Trophoblast cell (in vitro differentiated cells and primary cell): Measurements from ENCODE around the gene WDR82. TPM values are rescaled to one million over a fixed set of nuclear protein-coding genes. Genes with fewer than 3 reads are reported as not detected.

Experiments
- DNase-seq, 2 donors: peaks; one replicate each; pipeline ENCODE4 v3.0.0-alpha.2; 2016
- H2AFZ ChIP-seq: 2 replicates; pipeline ENCODE4 v1.6.1; 2013; ENCODE audit warnings: low read length, moderate library complexity, mild to moderate bottlenecking; ENCODE audit not compliant: insufficient read depth, poor library complexity
- H2AK5ac ChIP-seq: 2 replicates; pipeline ENCODE4 v1.6.1; 2013; ENCODE audit warnings: mild to moderate bottlenecking, low read length
- H2BK120ac ChIP-seq: 2 replicates; pipeline ENCODE4 v1.6.1; 2013; ENCODE audit warnings: low read length, mild to moderate bottlenecking, moderate library complexity; ENCODE audit not compliant: insufficient read depth, poor library complexity
- H2BK12ac ChIP-seq: 2 replicates; pipeline ENCODE4 v1.6.1; 2013; ENCODE audit warnings: mild to moderate bottlenecking, low read length, moderate library complexity
- H2BK5ac ChIP-seq: 2 replicates; pipeline ENCODE4 v1.6.1; 2013; ENCODE audit warnings: low read length, low read depth, moderate library complexity, mild to moderate bottlenecking; ENCODE audit not compliant: poor library complexity
- H3K14ac ChIP-seq: 2 replicates; pipeline ENCODE4 v1.6.1; 2013; ENCODE audit warnings: mild to moderate bottlenecking, low read length
- H3K18ac ChIP-seq: 2 replicates; pipeline ENCODE4 v1.6.1; 2013; ENCODE audit warnings: mild to moderate bottlenecking, low read length
- H3K23ac ChIP-seq: 2 replicates; pipeline ENCODE4 v1.6.1; 2013; ENCODE audit warnings: low read length
- H3K27ac ChIP-seq: 2 replicates; pipeline ENCODE4 v1.5.1; 2013; ENCODE audit warnings: low read depth, mild to moderate bottlenecking, inconsistent platforms, low read length, moderate library complexity
- H3K27me3 ChIP-seq: 2 replicates; pipeline ENCODE4 v1.6.1; 2013; ENCODE audit warnings: inconsistent platforms, mild to moderate bottlenecking, low read length, moderate library complexity; ENCODE audit not compliant: insufficient read depth
- H3K36me3 ChIP-seq, 2 experiments: 1 replicate in 1 of 2; 2 replicates in 1 of 2; pipeline ENCODE4 v1.6.1; 2013; ENCODE audit warnings: low read length in 2 of 2, mild to moderate bottlenecking in 2 of 2, moderate library complexity in 1 of 2; ENCODE audit not compliant: insufficient read depth in 2 of 2, control insufficient read depth in 1 of 2
- H3K4ac ChIP-seq: 2 replicates; pipeline ENCODE4 v1.6.1; 2013; ENCODE audit warnings: low read depth, mild to moderate bottlenecking, low read length, moderate library complexity
- H3K4me1 ChIP-seq, 2 experiments: 1 replicate in 1 of 2; 2 replicates in 1 of 2; pipeline ENCODE4 v1.6.1; 2013; ENCODE audit warnings: low read length in 2 of 2, mild to moderate bottlenecking in 2 of 2, moderate library complexity in 1 of 2; ENCODE audit not compliant: insufficient read depth in 2 of 2, control insufficient read depth in 1 of 2
- H3K4me2 ChIP-seq: 2 replicates; pipeline ENCODE4 v1.6.1; 2013; ENCODE audit warnings: inconsistent platforms, mild to moderate bottlenecking, low read length, moderate library complexity
- H3K4me3 ChIP-seq: 2 replicates; pipeline ENCODE4 v1.5.1; 2013; ENCODE audit warnings: mild to moderate bottlenecking, low read depth, low read length, inconsistent platforms
- H3K79me1 ChIP-seq: one replicate; pipeline ENCODE4 v1.6.1; 2013; ENCODE audit warnings: low read length
- H3K79me2 ChIP-seq: 2 replicates; pipeline ENCODE4 v1.6.1; 2013; ENCODE audit warnings: low read length, mild to moderate bottlenecking; ENCODE audit not compliant: control insufficient read depth, insufficient read depth, poor library complexity
- H3K9ac ChIP-seq: 2 replicates; pipeline ENCODE4 v1.6.1; 2013; ENCODE audit warnings: mild to moderate bottlenecking, low read length
- H3K9me3 ChIP-seq: 2 replicates; pipeline ENCODE4 v1.6.1; 2013; ENCODE audit warnings: low read depth, mild to moderate bottlenecking, control low read depth, inconsistent platforms, low read length; ENCODE audit not compliant: insufficient read depth
- H4K12ac ChIP-seq: 2 replicates; pipeline ENCODE4 v1.6.1; 2013; ENCODE audit warnings: low read depth, mild to moderate bottlenecking, low read length, moderate library complexity
- H4K8ac ChIP-seq: 2 replicates; pipeline ENCODE4 v1.6.1; 2013; ENCODE audit warnings: low read depth, mild to moderate bottlenecking, low read length, moderate library complexity
- H4K91ac ChIP-seq: one replicate; pipeline ENCODE4 v1.6.1; 2013; ENCODE audit warnings: low read depth, mild to moderate bottlenecking, low read length, moderate library complexity
- WGBS: extraction: QIAGEN DNeasy Blood & Tissue Kit; methylation state at CpG from one replicate; pipeline ENCODE4 v1.1.7; 2013; ENCODE audit warnings: missing lambda C conversion rate; ENCODE audit not compliant: insufficient read length, insufficient coverage; ENCODE audit errors: extremely low coverage; 5-methylcytosine and 5-hydroxymethylcytosine counted together
- polyA plus RNA-seq: library from polyadenylated mRNA; stranded (reverse); fragments of 200-250 nt; gene quantifications from 2 replicates; pipeline ENCODE4 v1.2.3, GENCODE V29; 2013

The WDR82 gene, protein sequence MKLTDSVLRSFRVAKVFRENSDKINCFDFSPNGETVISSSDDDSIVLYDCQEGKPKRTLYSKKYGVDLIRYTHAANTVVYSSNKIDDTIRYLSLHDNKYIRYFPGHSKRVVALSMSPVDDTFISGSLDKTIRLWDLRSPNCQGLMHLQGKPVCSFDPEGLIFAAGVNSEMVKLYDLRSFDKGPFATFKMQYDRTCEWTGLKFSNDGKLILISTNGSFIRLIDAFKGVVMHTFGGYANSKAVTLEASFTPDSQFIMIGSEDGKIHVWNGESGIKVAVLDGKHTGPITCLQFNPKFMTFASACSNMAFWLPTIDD
- polyA plus RNA-seq = 30.8 and 31.8 TPM in 2 replicates

DNA sequence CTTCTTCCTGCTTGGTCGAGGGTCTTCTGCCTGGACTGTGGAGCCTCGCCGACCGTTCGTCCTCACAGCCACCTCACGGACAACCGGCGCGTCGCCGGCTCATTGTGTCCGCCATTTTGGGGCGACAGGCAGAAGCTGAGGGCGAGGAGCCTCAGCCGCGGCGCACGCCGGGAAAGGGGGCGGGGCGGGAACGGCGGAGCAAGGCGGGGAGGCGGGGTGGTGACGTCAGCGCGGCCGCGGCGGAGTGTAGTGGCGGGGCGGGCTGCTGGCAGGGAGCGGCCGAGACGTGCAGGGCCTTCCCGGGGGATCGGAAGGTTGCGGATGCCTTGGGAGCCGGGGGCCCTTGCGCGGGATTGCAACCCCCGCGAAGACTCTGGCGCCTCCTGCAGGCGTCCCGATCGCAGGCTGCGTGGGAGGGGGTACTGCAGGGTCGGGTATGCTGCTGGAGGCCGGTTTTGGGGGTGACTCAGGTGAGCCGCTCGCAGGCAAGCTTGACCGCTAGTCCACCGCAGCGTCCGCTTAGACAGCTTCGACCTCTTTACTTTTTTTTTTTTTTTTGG is at the start of gene WDR82:
TSS of gene WDR82 (minus strand) at position 140 of the 560 bp plus-strand sequence. CDS start 288 bp downstream, outside the sequence.
- peak within 1 kb of the TSS; percentile 94 for H2BK120ac ChIP-seq
- H3K18ac ChIP-seq = peak within 1 kb of the TSS; percentile 99
- peaks cover 18% of the 10 kb centered on the region for H3K79me1 ChIP-seq
- H3K27ac ChIP-seq = peak within 1 kb of the TSS; percentile 96
- WGBS = no CpG with 5 or more reads among the region's 58 CpGs
- H2BK5ac ChIP-seq = peak within 1 kb of the TSS; percentile 95
- peak within 1 kb of the TSS; percentile 94 for H3K4me2 ChIP-seq
- peak within 1 kb of the TSS; percentile 94 for H3K9ac ChIP-seq
- H4K91ac ChIP-seq = peak within 1 kb of the TSS; percentile 97
- peak within 1 kb of the TSS; percentile 98 for H3K4ac ChIP-seq
- H4K12ac ChIP-seq = peak within 1 kb of the TSS; percentile 99
- no peak within 1 kb of the TSS for H3K23ac ChIP-seq
- H4K8ac ChIP-seq = peak within 1 kb of the TSS; percentile 99
- peaks cover 16% of the 10 kb centered on the region in 2 experiments for H3K4me1 ChIP-seq
- peak within 1 kb of the TSS; percentile 45 for H2BK12ac ChIP-seq
- no peaks in the 10 kb centered on the region for H3K9me3 ChIP-seq
- peak within 1 kb of the TSS; percentile 98 for H2AFZ ChIP-seq
- H3K79me2 ChIP-seq = peaks cover 29% of the 10 kb centered on the region
- peak within 1 kb of the TSS; percentile 88 for H2AK5ac ChIP-seq
- DNase-seq = peak; percentile 92 to 95
- H3K27me3 ChIP-seq = no peaks in the 10 kb centered on the region
- peak within 1 kb of the TSS; percentile 97 for H3K14ac ChIP-seq
- H3K4me3 ChIP-seq = peak within 1 kb of the TSS; percentile 88
- no peaks in the 10 kb centered on the region for H3K36me3 ChIP-seq

DNA sequence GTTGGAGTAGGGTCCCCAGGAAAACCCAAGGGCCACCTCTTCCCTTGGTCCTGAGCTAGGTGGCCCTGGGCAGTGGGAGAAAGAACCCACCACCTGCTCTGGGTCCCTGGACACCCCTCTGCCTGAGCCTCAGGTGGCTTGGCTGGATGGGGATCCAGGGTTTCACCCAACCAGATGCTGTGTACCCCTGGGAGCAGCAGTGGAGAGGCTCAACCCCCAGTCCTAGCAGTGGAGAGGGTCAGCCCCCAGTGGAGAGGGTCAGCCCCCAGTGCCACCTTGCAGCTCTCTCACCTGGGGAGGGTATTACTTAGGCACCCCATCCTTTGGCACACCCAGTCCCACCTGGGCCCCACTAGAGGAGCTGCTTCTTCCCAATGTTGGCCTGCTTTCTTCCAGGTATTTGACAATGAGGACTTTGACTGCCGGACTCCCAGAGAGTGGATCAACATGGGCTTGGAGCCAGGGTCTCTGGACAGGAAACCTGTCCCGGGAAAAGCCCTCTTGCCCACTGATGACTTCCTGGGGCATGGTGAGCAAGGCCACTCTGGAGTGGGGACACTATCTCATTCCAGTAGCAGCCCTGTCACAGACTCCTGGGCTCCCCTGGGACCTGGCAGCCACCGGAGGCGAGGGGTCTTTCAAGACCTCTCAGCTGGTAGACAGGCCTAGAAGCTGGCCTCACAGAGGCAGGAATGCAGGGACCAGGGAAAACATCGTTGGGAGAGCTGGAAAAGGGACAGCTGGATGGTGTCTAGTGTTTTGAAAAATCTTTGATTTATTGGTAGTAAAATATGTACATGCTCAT is 49.2 kb upstream of the WDR82 start:
- Histone ChIP-seq H2BK120ac (no peak overlapping the region), H2BK12ac (no peak overlapping the region), H3K4me3 (no peak overlapping the region), H3K4ac (no peak overlapping the region), H4K12ac (no peak overlapping the region), H2AK5ac (no peak overlapping the region), H3K4me2 (no peak overlapping the region), H3K79me2 (no peaks in the 10 kb centered on the region), H3K14ac (no peak overlapping the region), H3K9me3 (peaks cover 4% of the 10 kb centered on the region), H4K8ac (no peak overlapping the region), H2AFZ (no peak overlapping the region), H3K36me3 (no peaks in the 10 kb centered on the region), H3K9ac (no peak overlapping the region), H3K18ac (no peak overlapping the region), H3K4me1 (peaks cover 11 to 16% of the 10 kb centered on the region in 2 experiments), H3K79me1 (peaks cover 6% of the 10 kb centered on the region), H3K27me3 (no peaks in the 10 kb centered on the region), H3K23ac (no peak overlapping the region), H2BK5ac (no peak overlapping the region), H3K27ac (no peak overlapping the region), H4K91ac (no peak overlapping the region)
- DNase-seq = no peak
- no CpG with 5 or more reads among the region's 5 CpGs for WGBS

DNA sequence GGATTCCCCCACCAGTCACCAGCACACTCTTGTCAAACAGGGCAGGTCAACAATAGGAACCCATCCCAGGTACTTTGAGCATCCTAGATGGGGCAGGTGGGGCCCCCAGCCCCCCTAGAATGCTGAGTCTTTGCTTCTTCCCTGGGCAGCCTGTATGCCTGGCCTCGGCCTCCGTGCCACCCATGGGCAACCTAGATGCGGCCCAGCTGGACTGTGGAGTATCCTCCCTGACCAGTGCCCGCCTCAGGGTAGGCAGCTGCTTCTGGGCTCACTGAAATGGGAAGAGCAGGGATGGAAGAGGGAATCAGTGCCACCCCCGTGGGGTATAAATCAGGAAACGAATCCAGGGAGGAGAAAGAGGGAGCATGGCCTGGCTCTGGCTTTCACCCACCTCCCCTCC is 48.5 kb upstream of the WDR82 start:
- H4K12ac ChIP-seq = no peak overlapping the region
- H2BK120ac ChIP-seq = no peak overlapping the region
- no peak overlapping the region for H3K18ac ChIP-seq
- no peak overlapping the region for H2AK5ac ChIP-seq
- WGBS = no CpG with 5 or more reads among the region's 6 CpGs
- no peak overlapping the region for H3K4me2 ChIP-seq
- H3K9ac ChIP-seq = no peak overlapping the region
- no peak overlapping the region for H3K4ac ChIP-seq
- H3K4me1 ChIP-seq = peaks cover 11 to 16% of the 10 kb centered on the region in 2 experiments
- no peaks in the 10 kb centered on the region for H3K79me2 ChIP-seq
- no peaks in the 10 kb centered on the region for H3K36me3 ChIP-seq
- H2AFZ ChIP-seq = no peak overlapping the region
- no peak overlapping the region for H2BK5ac ChIP-seq
- peaks cover 2% of the 10 kb centered on the region for H3K9me3 ChIP-seq
- H3K23ac ChIP-seq = no peak overlapping the region
- H4K91ac ChIP-seq = no peak overlapping the region
- no peak overlapping the region for H3K27ac ChIP-seq
- H3K4me3 ChIP-seq = no peak overlapping the region
- no peak overlapping the region for H3K14ac ChIP-seq
- no peak for DNase-seq
- no peaks in the 10 kb centered on the region for H3K27me3 ChIP-seq
- H3K79me1 ChIP-seq = peaks cover 6% of the 10 kb centered on the region
- H4K8ac ChIP-seq = no peak overlapping the region
- no peak overlapping the region for H2BK12ac ChIP-seq

DNA sequence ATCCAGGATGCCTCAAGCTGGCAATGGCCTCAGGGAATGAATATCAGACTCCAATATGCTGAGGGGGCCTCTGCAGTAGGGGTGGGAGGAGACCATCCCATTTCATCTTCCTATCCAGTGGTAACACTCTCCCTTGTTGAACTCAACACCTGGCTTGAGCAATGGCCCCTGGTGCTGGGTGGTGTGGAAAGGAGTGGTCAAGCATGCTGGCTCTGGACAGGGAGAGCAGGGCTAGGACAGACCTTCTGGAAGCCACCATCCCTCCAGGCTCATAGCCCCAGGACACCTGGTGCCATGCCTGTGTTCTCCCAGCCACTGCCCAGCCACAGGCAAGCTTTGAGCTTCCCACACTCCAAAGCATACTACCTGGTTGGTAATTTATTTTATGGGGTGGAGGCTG is 47.2 kb upstream of the WDR82 start:
- Histone ChIP-seq H3K18ac (no peak overlapping the region), H3K27ac (no peak overlapping the region)

More for the DNA sequence above, 47.2 kb upstream of the WDR82 start:
- no peak overlapping the region for H2BK12ac ChIP-seq
- no peaks in the 10 kb centered on the region for H3K27me3 ChIP-seq
- no peak overlapping the region for H3K14ac ChIP-seq
- H3K9ac ChIP-seq = no peak overlapping the region
- no peak overlapping the region for H4K8ac ChIP-seq
- H2BK120ac ChIP-seq = no peak overlapping the region
- H3K4me2 ChIP-seq = no peak overlapping the region
- H2AK5ac ChIP-seq = no peak overlapping the region
- no peaks in the 10 kb centered on the region for H3K79me2 ChIP-seq
- H3K79me1 ChIP-seq = peaks cover 6% of the 10 kb centered on the region
- peak in 1 of 2 donors; percentile 12 for DNase-seq
- no peak overlapping the region for H4K91ac ChIP-seq
- H3K4me1 ChIP-seq = peaks cover 11 to 16% of the 10 kb centered on the region in 2 experiments
- no peak overlapping the region for H4K12ac ChIP-seq
- H3K23ac ChIP-seq = no peak overlapping the region
- peaks cover 2% of the 10 kb centered on the region for H3K9me3 ChIP-seq
- no peak overlapping the region for H2AFZ ChIP-seq
- no peak overlapping the region for H2BK5ac ChIP-seq
- no peak overlapping the region for H3K4ac ChIP-seq
- H3K4me3 ChIP-seq = no peak overlapping the region
- H3K36me3 ChIP-seq = no peaks in the 10 kb centered on the region
